T-helper 2 cell (primary cell): Measurements from ENCODE around the gene CACNA1C.

Source experiments
- DNase-seq, 5 experiments: peaks; one replicate each; pipeline versions ENCODE4 v3.0.0 to v3.0.0-alpha.2; 2012 to 2022

The CACNA1C gene

DNA sequence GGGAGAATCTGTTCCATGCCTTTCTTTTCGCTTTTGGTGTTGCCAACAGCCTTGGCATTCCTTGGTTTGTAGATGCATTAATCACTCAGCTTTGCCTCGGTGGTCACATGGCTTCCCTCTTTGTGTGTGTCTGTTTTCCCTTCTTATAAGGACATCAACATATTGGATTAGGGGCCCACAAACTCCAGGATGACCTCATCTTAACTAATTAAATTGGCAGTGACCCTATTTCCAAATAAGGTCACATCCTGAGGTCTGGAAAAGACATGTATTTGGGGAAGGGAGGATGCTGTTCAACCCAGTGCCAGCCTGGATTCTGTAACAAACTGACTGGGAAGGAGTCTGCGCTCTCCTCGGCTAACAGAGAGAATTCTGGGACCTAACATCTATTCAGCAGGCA is 376.2 kb downstream of the CACNA1C start:
- DNase-seq = no peak

- no peak for DNase-seq
Measured at GRCh38 chr12:2431810-2432209, 379.0 kb downstream of the CACNA1C start.

GRCh38 chr12:2432856-2433255 is 380.1 kb downstream of the CACNA1C start:
- DNase-seq = no peak

- DNase-seq = no peak
Measured at GRCh38 chr12:2435511-2435910, 382.7 kb downstream of the CACNA1C start.

- no peak for DNase-seq
Measured at GRCh38 chr12:2439332-2440100, 386.7 kb downstream of the CACNA1C start.

GRCh38 chr12:2443776-2444175 is 391.0 kb downstream of the CACNA1C start:
- no peak for DNase-seq

GRCh38 chr12:2445968-2446367 is 393.2 kb downstream of the CACNA1C start:
- no peak for DNase-seq

- no peak for DNase-seq
Measured at GRCh38 chr12:2447861-2448260, 395.1 kb downstream of the CACNA1C start.

DNA sequence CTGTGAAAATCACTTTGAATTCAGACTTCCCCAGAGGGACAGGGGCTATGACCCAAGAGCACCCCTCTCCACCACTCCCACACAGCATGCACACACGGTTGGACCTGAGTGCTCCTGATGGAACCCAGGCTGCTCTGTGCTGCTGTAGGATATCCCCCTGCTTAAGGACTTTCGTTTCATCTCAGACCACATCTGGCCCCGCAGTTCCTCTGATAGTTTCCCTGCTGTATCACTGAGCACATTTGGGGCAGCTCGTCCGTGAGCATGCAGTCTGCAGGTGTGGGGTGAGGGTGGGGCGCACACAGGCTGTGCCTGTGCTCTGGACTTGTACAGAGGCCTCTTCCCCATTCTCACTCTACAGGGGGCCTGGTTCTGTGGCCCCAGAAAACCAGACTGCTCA is 396.8 kb downstream of the CACNA1C start:
- DNase-seq = no peak

DNA sequence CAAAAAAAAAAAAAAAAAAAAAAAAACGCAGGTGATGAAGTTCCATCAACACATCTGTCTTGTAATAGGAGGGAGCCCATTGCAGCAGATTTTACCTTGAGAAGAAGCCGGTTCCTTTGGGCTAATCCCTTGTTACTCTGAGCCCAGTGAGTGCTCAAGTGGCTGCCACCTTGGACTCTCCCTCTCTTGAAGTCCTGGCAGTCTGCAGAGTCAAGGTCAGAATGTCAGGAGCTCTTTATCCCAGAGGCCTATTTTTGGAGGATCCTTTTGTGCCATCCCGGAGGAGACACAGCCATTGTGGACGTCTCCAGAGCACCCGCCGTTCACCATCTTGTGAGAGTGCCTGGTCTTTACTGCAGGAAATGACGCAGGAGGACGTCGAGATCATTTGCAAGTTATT is 397.8 kb downstream of the CACNA1C start:
- DNase-seq = no peak

- DNase-seq = no peak
Measured at GRCh38 chr12:2451025-2451424, 398.2 kb downstream of the CACNA1C start.

DNA sequence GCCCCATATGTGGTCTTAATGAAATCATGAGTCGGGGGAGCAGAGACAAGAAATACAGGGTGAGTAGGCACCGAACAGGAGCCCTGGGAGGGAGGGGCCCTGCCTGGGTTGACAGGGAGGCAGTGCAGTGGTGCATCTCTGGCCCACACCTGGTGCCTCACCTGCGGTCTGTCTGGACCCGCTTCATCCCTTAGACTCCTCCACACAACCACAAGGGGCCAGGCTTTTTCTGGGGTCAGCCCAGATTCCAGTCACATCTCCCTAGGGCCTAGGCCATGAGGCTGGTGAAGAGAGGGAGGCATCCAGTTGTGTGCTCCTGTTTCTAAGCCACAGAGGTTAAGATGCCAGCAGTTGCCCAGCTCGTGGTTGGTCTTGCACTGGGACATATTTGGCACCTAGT is 398.7 kb downstream of the CACNA1C start:
- no peak for DNase-seq

DNA sequence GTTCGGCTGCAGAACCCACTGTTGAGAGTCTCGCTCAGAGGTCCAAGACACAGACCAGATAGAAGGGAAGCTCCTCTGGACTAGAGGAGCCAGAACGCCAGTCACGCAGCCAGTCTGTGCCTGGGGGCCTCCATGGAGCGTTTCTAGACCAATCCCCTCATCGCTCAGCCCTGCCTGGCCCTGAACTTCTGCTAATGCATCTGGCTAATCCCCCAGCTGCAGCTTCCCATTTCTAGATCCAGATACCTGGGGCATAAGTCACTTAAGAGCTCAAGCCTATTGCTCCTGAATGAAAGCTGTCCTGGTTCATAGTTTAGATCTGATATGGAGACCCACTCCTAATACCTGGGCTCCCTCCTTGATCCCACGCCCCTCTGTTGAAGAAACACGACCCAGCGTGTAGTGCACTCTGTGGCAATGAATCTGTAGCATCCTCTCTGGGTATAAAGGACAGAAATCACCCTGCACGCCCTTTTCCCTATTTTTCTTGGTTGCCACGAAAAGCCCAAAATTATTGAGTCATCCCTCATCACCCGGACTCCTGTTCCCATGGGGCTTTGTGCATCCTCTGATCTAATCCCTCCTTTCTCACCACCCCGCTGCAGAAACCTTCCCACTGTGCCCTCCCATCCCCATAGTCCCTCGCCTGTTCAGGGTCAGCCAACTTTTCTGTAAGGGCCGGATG is 400.4 kb downstream of the CACNA1C start:
- DNase-seq = no peak

- no peak for DNase-seq
Measured at GRCh38 chr12:2453761-2454090, 400.9 kb downstream of the CACNA1C start.

DNA sequence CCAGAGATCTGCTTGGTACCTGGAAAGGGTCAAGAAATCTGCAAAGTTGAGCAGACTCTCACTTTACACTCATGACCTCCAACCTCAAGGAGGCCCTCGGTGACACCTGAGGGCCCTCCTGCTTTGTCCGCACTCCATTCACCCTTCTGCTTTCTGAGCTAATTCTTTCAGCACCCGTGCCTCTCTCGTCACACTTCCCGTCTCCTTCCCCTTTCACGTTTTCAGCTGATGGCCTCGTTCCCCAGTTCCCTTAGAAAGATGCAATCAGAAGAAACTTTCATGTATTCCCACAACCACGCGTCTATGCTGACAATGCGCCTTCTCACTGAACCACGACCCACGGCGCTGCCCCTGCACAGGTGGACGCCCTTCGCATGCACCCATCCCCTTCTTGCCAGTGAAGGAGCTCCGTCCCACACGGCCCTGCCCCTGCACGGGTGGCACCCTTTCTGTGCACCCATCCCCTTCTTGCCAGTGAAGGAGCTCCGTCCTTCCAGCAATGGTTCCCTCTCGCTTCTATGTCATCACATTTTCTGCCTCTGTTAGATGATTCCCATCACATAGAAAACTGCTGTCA is 401.9 kb downstream of the CACNA1C start:
- no peak for DNase-seq

DNA sequence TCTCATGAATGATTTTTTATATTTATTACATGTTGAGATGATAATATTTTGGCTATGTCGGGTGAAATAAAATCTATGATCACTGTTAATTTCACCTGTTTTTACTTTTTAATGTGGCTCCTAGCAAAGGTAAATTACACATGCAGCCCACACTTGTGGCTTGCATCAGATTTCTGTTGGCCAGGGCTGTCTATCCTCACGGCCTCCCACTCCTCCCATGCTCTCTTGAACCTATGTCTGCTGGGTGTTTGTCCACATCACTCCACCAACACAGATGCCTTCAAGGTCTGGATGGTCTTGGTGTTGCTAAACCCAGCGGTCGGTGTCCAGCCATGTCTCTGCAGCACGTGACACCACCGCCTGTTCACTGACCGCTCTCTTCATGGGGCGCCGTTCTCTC is 402.6 kb downstream of the CACNA1C start:
- no peak for DNase-seq

- DNase-seq = no peak
Measured at GRCh38 chr12:2456122-2456812, 403.5 kb downstream of the CACNA1C start.

GRCh38 chr12:2456813-2457186 is 404.0 kb downstream of the CACNA1C start:
- no peak for DNase-seq

- no peak for DNase-seq
Measured at GRCh38 chr12:2457215-2457932, 404.6 kb downstream of the CACNA1C start.

GRCh38 chr12:2457933-2458414 is 405.2 kb downstream of the CACNA1C start:
- no peak for DNase-seq

DNA sequence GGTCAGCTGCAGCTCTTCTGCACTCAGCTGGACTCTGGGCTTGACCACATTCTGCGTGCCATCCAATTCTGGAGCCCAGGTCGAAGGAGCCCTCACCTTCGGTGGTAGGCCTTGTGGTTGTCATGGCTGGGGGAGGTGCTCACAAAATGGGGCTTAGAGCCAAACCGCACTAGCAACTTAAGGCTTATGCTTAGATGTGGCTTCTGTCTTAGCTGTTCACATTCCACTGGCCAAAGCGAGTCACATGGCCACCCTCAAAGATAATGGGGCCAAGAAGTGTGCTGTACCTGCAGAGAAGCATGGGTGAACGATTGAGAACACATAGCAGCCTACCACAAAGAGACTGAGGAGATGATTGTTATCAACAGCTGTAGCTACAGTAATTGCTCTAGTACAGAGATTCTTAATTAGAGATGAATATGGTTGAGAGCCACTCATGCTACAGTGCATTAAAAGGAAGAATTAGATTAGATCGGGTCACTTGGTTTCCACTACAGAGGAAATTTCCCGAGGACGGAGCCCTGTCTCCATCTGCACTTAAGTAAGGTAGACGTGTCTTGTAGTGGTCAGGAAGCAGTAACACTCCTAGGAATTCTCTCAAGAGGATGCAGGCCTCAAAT is 407.4 kb downstream of the CACNA1C start:
- DNase-seq = peak in 1 of 5 experiments; percentile 79

DNA sequence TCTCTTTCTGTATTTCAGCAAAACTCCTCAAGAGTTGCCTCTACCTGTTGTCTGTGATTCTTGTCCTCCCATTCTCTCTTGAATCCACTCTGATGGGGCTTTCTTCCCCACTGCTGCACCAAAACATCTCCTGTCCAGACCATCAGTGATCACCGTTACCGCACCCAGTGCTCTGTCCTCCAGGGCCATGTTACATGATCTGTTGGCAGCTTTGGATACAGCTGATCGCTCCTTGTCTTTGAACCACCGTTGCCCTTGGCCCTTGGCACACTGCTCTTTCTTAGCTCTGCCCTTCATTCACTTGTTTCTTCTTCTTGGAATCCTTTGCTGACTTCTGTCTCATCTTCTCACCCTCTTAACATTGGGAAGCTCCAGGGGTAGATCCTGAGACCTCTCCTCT is 408.3 kb downstream of the CACNA1C start:
- DNase-seq = no peak
